ENCODE results near the gene RPAP3. TPM values are rescaled to one million over a fixed set of nuclear protein-coding genes. Genes with fewer than 3 reads are reported as not detected.
"Not testable (repeated sequence)": the region's sequence is repeated elsewhere in the genome, so short reads cannot be mapped to it uniquely, and the experiment has no call there.

Gene RPAP3
- total and polyA plus RNA-seq, 4 donors: 9.5 to 19.9 (median 14.9) TPM

- WGBS, 2 donors: 93 to 96% methylated on average over 2 of the region's 2 CpGs
- H3K9ac ChIP-seq (ENCODE audit: insufficient read depth in 1 of 2, low read length in 2 of 2): no peak overlapping the region
- TF ChIP-seq CTCF (IDR thresholded peaks at IDR 0.05; ENCODE audit: control extremely low read depth, extremely low read depth): no peak
Observed at GRCh38 chr12:47648056-47648579, 57.7 kb downstream of the RPAP3 start.

GRCh38 chr12:47642310-47642709, 63.5 kb downstream of the RPAP3 start:
- H3K27me3 ChIP-seq (ENCODE audit: control insufficient read depth in 3 of 3, insufficient read depth in 3 of 3, low read length in 2 of 3); H3K4me1 ChIP-seq (ENCODE audit: control insufficient read depth in 5 of 5, insufficient read depth in 5 of 5, low read length in 5 of 5); H3K27ac ChIP-seq (ENCODE audit: low read depth in 1 of 2, low read length in 1 of 2); DNase-seq; H3K4me3 ChIP-seq; H3K36me3 ChIP-seq (ENCODE audit: control insufficient read depth in 4 of 4, insufficient read depth in 4 of 4, low read length in 4 of 4); ATAC-seq (ENCODE audit: insufficient read depth, low FRiP score); H3K9ac ChIP-seq (ENCODE audit: insufficient read depth in 1 of 2, low read length in 2 of 2): not testable (repeated sequence)
- WGBS, 2 donors: 95 to 97% methylated on average over 3 of the region's 3 CpGs
- H3K9me3 ChIP-seq (ENCODE audit: control insufficient read depth in 4 of 4, insufficient read depth in 3 of 4, low read length in 3 of 4): peaks cover 0 to 22% (median under 1%) of the 10 kb centered on the region in 4 donors

More at GRCh38 chr12:47648056-47648579, 57.7 kb downstream of the RPAP3 start:
- no peak overlapping the region for H3K27ac ChIP-seq (ENCODE audit: low read depth in 1 of 2, low read length in 1 of 2)
- no peak overlapping the region for H3K4me3 ChIP-seq
- DNase-seq (no peak), ATAC-seq (ENCODE audit: insufficient read depth, low FRiP score) (no peak)
- H3K4me1 ChIP-seq (ENCODE audit: control insufficient read depth in 5 of 5, insufficient read depth in 5 of 5, low read length in 5 of 5): peaks cover 0 to 9% (median 0%) of the 10 kb centered on the region in 5 donors
- no peaks in the 10 kb centered on the region for H3K36me3 ChIP-seq (ENCODE audit: control insufficient read depth in 4 of 4, insufficient read depth in 4 of 4, low read length in 4 of 4)
- peaks cover 0 to 12% (median 0%) of the 10 kb centered on the region in 4 donors for H3K9me3 ChIP-seq (ENCODE audit: control insufficient read depth in 4 of 4, insufficient read depth in 3 of 4, low read length in 3 of 4)
- H3K27me3 ChIP-seq (ENCODE audit: control insufficient read depth in 3 of 3, insufficient read depth in 3 of 3, low read length in 2 of 3): no peaks in the 10 kb centered on the region

DNA sequence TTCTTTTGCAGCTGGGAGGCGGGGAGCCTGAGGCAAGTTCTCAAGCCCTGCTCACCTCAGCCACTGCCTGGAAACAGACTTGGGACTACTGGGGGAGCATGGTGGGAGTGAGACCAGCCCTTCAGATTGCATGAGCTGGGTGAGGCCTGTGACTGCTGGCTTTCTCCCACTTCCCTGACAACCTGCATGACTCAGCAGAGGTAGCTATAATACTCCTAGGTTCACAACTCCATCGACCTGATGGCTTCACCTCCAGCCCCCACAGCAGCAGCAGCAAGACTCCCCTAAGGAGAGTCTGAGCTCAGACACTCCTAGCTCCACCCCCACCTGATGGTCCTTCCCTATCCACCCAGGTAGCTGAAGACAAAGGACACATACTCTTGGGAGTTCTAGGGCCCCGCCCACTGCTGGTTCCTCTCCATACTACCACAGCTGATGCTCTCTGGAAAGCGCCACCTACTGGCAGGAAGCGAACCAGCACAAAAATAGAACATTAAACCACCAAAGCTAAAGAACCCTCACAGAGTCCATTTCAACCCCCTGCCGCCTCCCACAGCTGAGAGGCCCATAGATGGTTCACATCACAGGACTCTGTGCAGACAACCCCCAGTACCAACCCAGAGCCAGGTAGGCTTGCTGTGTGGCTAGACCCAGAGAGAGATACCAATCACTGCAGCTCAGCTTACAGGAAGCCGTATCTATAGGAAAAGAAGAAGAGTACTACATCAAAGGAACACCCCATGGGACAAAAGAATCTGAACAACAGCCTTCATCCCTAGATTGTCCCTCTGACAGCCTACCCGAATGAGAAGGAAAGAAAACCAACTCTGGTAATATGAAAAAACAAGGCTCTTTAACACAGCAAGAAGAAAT, 68.7 kb downstream of the RPAP3 start:
- peaks cover 0 to 5% (median 2%) of the 10 kb centered on the region in 4 donors for H3K36me3 ChIP-seq (ENCODE audit: control insufficient read depth in 4 of 4, insufficient read depth in 4 of 4, low read length in 4 of 4)
- peaks cover 0 to 5% (median 2%) of the 10 kb centered on the region in 4 donors for H3K9me3 ChIP-seq (ENCODE audit: control insufficient read depth in 4 of 4, insufficient read depth in 3 of 4, low read length in 3 of 4)
- H3K4me3 ChIP-seq: no peak overlapping the region
- H3K4me1 ChIP-seq (ENCODE audit: control insufficient read depth in 5 of 5, insufficient read depth in 5 of 5, low read length in 5 of 5): no peaks in the 10 kb centered on the region
- H3K9ac ChIP-seq (ENCODE audit: insufficient read depth in 1 of 2, low read length in 2 of 2): no peak overlapping the region
- TF ChIP-seq CTCF (IDR thresholded peaks at IDR 0.05; ENCODE audit: control extremely low read depth, extremely low read depth): peak; percentile 2
- H3K27me3 ChIP-seq (ENCODE audit: control insufficient read depth in 3 of 3, insufficient read depth in 3 of 3, low read length in 2 of 3): no peaks in the 10 kb centered on the region
- ATAC-seq (ENCODE audit: insufficient read depth, low FRiP score): no peak
- H3K27ac ChIP-seq (ENCODE audit: low read depth in 1 of 2, low read length in 1 of 2): no peak overlapping the region
- DNase-seq: no peak
- WGBS, 2 donors: 85 to 89% methylated on average over 8 of the region's 8 CpGs

DNA sequence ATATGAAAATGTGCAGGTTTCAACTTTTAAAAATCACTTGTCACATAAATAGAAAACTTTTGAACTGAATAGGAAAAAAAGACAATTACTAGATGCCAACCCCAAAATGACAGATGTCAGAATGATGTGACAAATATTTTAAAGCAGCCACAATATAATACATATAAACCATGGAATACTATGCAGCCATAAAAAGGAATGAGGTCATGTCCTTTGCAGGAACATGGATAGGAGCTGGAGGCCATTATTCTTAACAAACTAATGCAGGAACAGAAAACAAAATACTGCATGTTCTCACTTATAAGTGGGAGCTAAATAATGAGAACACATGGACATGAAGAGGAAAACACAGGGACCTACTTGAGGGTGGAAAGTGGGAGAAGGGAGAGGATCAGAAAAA, 70.1 kb downstream of the RPAP3 start:
- H3K4me3 ChIP-seq; H3K9ac ChIP-seq (ENCODE audit: insufficient read depth in 1 of 2, low read length in 2 of 2); H3K9me3 ChIP-seq (ENCODE audit: control insufficient read depth in 4 of 4, insufficient read depth in 3 of 4, low read length in 3 of 4); H3K27ac ChIP-seq (ENCODE audit: low read depth in 1 of 2, low read length in 1 of 2); DNase-seq; H3K36me3 ChIP-seq (ENCODE audit: control insufficient read depth in 4 of 4, insufficient read depth in 4 of 4, low read length in 4 of 4); ATAC-seq (ENCODE audit: insufficient read depth, low FRiP score); H3K27me3 ChIP-seq (ENCODE audit: control insufficient read depth in 3 of 3, insufficient read depth in 3 of 3, low read length in 2 of 3); H3K4me1 ChIP-seq (ENCODE audit: control insufficient read depth in 5 of 5, insufficient read depth in 5 of 5, low read length in 5 of 5): not testable (repeated sequence)

All from lung (tissue), 12 donors.